ENCODE results near the gene MAP2K5. TPM values are rescaled to one million over a fixed set of nuclear protein-coding genes. Genes with fewer than 3 reads are reported as not detected.

MAP2K5 gene
- total RNA-seq, 1 experiment from 2014 or later = 15.0 TPM

GRCh38 chr15:67744331-67745072, 202.0 kb downstream of the MAP2K5 start:
- H3T11ph ChIP-seq (ENCODE audit: low read length) = no peak overlapping the region
- H2AK5ac ChIP-seq (ENCODE audit: insufficient read length, low read length) = no peak overlapping the region
- no peaks in the 10 kb centered on the region for H3K27me3 ChIP-seq (ENCODE audit: insufficient read depth, low read length)
- no peak overlapping the region for H4K91ac ChIP-seq (ENCODE audit: insufficient read length, low read depth, low read length)
- no peak overlapping the region for H3K27ac Mint-ChIP-seq
- no peak overlapping the region for H2BK5ac ChIP-seq (ENCODE audit: insufficient read length, low read length)
- no peak overlapping the region for H3K4me2 ChIP-seq (ENCODE audit: insufficient read depth, insufficient read length, low read length)
- H3K9me3 ChIP-seq (ENCODE audit: control insufficient read depth, low read depth, low read length) = no peaks in the 10 kb centered on the region
- H3K9ac ChIP-seq (ENCODE audit: extremely low read depth, insufficient read length, low read length) = no peak overlapping the region
- no peak overlapping the region for H3K18ac ChIP-seq (ENCODE audit: insufficient read length, low read depth, low read length)
- no peak overlapping the region for H2AFZ ChIP-seq (ENCODE audit: low read length)
- no peak overlapping the region for H2BK20ac ChIP-seq (ENCODE audit: low read depth, low read length, poor library complexity, severe bottlenecking)
- H3K14ac ChIP-seq (ENCODE audit: insufficient read depth, low read length) = no peak overlapping the region
- DNase-seq = no peak
- H2BK15ac ChIP-seq (ENCODE audit: low read depth, low read length) = no peak overlapping the region
- no peak overlapping the region for H3K27ac ChIP-seq (ENCODE audit: insufficient read length, low read depth, low read length)
- no peak overlapping the region for H4K5ac ChIP-seq (ENCODE audit: insufficient read length, low read depth, low read length)
- TF ChIP-seq CTCF (conservative IDR thresholded peaks at IDR 0.05) = no peak
- no peaks in the 10 kb centered on the region for H3K79me1 ChIP-seq (ENCODE audit: insufficient read depth, low read depth, low read length, poor library complexity, severe bottlenecking)
- WGBS (ENCODE audit: extremely low coverage, insufficient read length, low lambda C conversion rate) = no CpG with 5 or more reads among the region's 1 CpG
- no peak overlapping the region for H3K4me3 Mint-ChIP-seq
- H4K8ac ChIP-seq (replicated peaks; ENCODE audit: insufficient read length, low read depth, low read length) = no peak overlapping the region
- H3K79me2 ChIP-seq (ENCODE audit: insufficient read depth, low read length) = no peaks in the 10 kb centered on the region
- no peak overlapping the region for H3K56ac ChIP-seq (ENCODE audit: insufficient read length, low read depth, low read length)
- no peak overlapping the region for H2BK12ac ChIP-seq (ENCODE audit: insufficient read length, low read depth, low read length)
- H3K36me3 Mint-ChIP-seq (ENCODE audit: insufficient read depth in 1 of 3, low read depth in 3 of 3) = no peaks in the 10 kb centered on the region
- no peaks in the 10 kb centered on the region for H4K20me1 ChIP-seq (ENCODE audit: control insufficient read depth, insufficient read depth, insufficient read length)
- H3K27me3 Mint-ChIP-seq (ENCODE audit: low read depth) = no peaks in the 10 kb centered on the region
- peaks cover 11 to 12% of the 10 kb centered on the region in 2 experiments for H3K4me1 Mint-ChIP-seq
- H3K4ac ChIP-seq (ENCODE audit: low read depth, low read length) = no peak overlapping the region
- H2BK120ac ChIP-seq (ENCODE audit: low read depth, low read length, poor library complexity, severe bottlenecking) = no peak overlapping the region
- peaks cover 2% of the 10 kb centered on the region; the same call in 1 of the 2 replicates for H3K4me1 ChIP-seq (ENCODE audit: insufficient read depth, low read length)
- no peak overlapping the region for H3K23ac ChIP-seq (ENCODE audit: insufficient read length, low read depth, low read length)
- H3K9me3 Mint-ChIP-seq = no peaks in the 10 kb centered on the region
- H3K23me2 ChIP-seq (ENCODE audit: insufficient read length, low read depth, low read length, poor library complexity, severe bottlenecking) = no peaks in the 10 kb centered on the region
